C4-2B (cell line): Measurements from ENCODE around the gene ANK3.

Source experiments
- CTCF ChIP-seq: fragments of 450-650 bp; conservative IDR thresholded peaks from 2 replicates; pipeline ENCODE4 v1.5.1; 2017; ENCODE audit warnings: mild to moderate bottlenecking
- ZFX ChIP-seq: fragments of 450-650 bp; IDR thresholded peaks from 2 replicates; pipeline ENCODE4 v1.6.1; 2017

- TF ChIP-seq CTCF (no peak), ZFX (no peak)
Observed at GRCh38 chr10:60194421-60194820, 195.3 kb downstream of the ANK3 start.
